M059J (cell line): ENCODE measurements around the gene GPBP1L1. TPM values are rescaled to one million over a fixed set of nuclear protein-coding genes. Genes with fewer than 3 reads are reported as not detected.
"Not testable (repeated sequence)": the region's sequence is repeated elsewhere in the genome, so short reads cannot be mapped to it uniquely, and the experiment has no call there.

ENCODE experiments used
- DNase-seq: peaks from one replicate; pipeline ENCODE4 v3.0.0-alpha.2; 2012; ENCODE audit warnings: low read depth
- total RNA-seq: library from RNA; depleted of rRNA; stranded (reverse); fragments of >200 nt; shearing (Covaris generic); gene quantifications from 2 replicates; pipeline ENCODE4 v1.2.3, GENCODE V29; 2014

The GPBP1L1 gene
- total RNA-seq, 1 experiment from 2014 or later = 140 TPM

GRCh38 chr1:45635211-45635610, 51.1 kb downstream of the GPBP1L1 start:
- no peak for DNase-seq

- DNase-seq = no peak
Observed at GRCh38 chr1:45630429-45630828, 55.9 kb downstream of the GPBP1L1 start.

- no peak for DNase-seq
Observed at GRCh38 chr1:45629035-45629434, 57.3 kb downstream of the GPBP1L1 start.

- DNase-seq = no peak
Observed at GRCh38 chr1:45623972-45624371, 62.4 kb downstream of the GPBP1L1 start, which contains the start of gene CCDC17. TSS of gene CCDC17 (minus strand) at chr1:45624054. CDS start at chr1:45623909, 145 bp downstream.

DNA sequence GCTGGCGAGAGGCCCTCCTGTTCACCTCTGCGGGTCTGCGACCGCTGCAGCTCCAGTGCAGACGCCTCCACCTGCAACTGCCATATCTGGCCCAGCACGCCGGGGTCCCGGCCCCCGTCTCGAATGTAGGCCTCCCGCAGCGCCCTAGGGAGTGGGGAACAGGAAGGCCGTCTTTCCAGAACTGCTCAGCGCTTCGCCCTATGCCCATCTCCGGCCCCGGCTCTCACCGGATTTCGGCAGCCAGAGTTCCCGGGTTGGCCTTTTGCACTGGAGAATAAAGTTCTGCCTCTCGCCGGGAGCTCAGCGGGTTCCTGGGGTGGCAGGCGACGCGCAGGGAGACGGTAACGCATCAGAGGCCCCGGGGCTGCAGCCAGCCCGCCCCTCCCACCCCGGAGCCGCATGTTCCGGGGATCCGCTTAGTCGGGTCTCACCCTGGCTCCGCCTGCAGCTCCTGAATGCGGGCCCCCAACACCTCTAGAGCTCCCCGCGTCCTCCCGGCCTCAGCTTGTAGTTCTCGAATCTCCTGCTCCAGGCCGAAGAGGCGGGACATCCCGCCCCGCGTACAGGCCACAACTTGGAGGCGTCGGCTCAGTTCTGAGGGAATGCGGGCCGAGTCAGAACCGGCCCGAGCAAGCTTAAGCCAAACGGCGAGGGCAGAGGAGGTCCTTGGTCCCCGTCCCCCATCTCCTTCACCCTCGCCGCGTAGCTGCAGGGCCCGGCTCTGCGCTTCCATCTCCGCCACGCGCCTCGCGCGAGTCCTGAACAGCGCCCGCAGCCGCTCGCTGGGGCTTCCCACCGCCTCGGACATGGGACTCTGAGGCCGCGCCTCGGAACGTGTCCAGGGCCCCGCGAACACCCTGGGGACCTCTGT, 63.6 kb downstream of the GPBP1L1 start:
- DNase-seq = no peak

- DNase-seq = no peak
Observed at GRCh38 chr1:45621895-45622523, 64.3 kb downstream of the GPBP1L1 start.

DNA sequence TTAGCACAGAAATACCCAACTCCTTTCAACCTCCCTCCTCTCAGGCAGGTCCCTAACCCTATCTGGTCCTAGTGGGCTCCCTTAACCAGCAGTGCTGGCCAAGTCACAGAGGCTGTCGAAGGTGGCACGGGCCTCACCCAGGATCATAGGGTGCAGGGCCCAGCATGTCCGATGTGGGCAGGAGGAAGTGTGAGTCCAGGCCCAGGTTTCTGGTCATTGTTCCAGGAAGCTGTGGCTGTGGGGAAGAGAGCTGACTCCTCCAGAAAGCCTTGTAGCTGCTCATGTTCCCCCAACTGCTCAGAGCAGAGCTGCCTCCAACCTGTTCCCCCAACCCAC, 64.9 kb downstream of the GPBP1L1 start:
- DNase-seq = no peak

DNA sequence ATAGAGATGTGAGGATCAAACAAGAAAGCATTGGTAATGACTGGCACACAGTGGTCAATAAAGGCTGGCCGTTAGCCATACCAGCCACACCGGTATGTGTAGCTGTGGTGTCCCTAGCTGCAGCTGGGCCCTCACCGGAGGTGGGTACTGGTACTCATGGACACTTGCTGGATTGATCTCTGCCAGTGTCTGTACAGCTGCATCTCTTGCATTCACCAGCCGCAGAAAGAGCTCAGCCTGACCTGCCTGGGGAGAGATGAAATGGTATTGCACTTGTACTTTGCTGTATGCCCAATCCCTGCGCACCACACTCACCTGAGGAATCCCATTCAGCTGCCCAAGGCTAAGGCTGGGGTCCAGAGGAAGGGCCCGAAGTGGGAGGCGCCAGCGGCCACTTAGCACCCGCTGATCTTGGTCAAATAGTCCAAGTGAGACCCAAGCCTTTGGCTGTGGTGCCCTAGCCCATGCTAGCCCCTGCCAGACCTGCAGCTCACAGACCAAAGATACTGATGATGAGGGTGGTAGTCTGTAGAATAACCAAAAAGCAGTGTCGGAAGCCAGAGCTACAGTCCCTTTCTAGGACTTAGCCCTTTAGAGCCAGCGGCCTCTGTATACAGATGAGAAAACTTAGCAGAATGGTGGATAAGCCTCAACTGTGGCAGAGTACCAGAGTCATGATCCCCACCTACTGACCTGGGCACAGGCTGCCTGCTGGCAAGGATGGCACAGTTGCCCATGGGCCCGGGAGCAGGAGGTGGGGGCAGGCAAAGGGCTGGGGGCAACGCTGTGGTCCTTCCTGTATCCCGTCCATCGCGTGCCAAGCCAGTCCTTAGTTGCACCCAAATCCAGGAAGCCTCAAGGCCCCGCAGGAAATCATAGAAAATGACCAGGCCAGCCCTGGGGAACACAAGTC, 65.5 kb downstream of the GPBP1L1 start:
- DNase-seq = no peak

DNA sequence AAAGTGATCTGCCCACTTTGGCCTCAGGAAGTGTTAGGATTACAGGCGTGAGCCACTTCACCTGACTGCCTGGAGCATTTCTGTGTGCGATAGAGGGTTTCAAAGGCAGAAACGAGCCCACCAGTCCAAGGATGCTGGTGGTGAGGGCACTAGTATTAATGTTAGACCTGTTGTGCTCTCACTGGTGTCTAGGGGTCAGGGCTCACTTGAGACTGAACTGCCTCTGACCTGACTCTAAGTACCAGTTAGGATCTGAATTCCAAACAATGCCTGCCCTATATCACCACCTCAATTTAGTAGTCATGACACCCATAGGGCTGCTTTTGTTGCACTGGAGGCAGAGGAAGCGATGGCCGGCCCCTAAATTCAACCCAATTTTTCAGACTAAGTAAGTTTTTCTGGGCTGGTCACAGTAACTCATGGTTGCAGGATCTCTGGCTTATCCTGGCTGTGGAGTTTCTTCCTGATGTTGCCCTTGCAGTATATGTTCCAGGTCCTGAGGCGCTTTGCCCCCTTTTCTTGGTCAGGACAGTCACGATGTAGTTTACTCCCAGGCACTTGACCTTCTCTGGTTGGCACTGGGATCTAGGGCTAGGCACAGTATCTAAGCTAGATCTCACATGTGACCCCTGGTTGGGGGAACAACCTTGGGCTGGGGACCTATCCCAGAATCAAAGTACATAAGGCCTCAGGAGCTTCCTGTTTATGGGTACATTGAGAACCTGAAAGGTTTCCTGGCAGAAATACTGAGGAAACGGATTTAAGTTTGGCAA, 67.0 kb downstream of the GPBP1L1 start:
- DNase-seq = no peak

DNA sequence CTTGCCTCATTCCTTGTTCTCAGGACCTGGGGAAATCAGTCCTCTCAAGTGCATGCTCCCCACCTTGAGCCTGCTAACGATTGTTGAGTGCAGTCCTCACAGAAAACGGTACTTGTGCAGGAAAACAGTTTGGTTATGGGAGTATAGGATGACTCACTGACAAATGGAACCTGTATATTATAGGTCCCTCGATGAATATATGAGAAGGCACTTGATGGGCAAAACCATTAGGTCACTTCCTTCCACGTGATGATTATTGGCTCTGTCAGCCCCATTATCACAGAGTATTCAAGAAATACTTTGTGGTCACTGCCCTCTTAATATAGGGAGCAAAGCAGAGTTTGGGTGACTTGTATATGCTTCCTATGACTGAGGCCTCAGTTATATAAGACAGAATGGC, 68.7 kb downstream of the GPBP1L1 start:
- peak; percentile 41 for DNase-seq

DNA sequence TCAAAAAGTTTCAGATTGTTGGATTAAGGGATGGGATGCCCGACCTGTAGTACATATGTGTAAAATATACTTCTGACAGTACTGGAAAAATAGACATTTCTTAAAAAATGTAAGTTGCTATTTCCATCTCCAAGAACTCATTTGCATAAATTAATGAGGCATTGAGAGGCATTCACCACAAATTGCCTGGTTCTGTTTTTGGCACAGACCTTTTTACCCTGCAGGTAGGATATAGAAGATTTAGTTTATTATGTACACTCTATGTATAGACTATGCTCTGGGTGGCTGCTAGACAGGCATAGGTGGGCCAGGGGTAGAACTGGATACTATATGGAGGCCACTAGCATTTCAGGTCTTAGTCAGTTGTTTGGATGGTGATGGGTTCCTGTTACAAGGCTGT, 70.4 kb downstream of the GPBP1L1 start:
- no peak for DNase-seq

- no peak for DNase-seq
Observed at GRCh38 chr1:45612941-45613579, 73.3 kb downstream of the GPBP1L1 start.

DNA sequence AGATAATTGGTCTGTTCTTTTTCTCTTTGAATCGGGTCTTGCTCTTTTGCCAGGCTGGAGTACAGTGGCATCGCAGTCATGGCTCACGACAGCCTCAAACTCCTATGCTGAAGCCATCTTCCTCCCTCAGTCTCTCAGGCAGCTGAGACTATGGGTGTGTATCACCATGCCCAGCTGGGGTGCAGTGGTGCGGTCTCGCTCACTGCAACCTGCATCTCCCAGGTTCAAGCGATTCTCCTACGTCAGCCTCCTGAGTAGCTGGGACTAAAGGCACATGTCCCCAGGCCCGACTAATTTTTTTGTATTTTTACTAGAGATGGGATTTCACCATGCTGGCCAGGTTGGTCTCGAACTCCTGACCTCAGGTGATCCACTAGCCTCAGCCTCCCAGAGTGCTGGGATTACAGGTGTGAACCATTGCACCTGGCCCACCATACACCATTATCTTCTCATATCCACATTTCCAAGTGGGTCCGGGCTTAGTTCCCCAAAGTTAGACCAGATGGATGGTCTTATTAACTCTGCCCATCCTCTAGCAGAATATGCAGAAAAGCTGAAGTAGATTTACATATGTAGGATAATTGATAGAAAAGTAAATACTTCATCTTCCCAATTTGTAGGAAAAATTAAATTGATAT, 75.6 kb downstream of the GPBP1L1 start:
- no peak for DNase-seq

- DNase-seq = no peak
Observed at GRCh38 chr1:45608175-45609156, 77.9 kb downstream of the GPBP1L1 start.

- DNase-seq = no peak
Observed at GRCh38 chr1:45607404-45608074, 78.8 kb downstream of the GPBP1L1 start.

- DNase-seq = no peak
Observed at GRCh38 chr1:45604239-45604638, 82.1 kb downstream of the GPBP1L1 start.

DNA sequence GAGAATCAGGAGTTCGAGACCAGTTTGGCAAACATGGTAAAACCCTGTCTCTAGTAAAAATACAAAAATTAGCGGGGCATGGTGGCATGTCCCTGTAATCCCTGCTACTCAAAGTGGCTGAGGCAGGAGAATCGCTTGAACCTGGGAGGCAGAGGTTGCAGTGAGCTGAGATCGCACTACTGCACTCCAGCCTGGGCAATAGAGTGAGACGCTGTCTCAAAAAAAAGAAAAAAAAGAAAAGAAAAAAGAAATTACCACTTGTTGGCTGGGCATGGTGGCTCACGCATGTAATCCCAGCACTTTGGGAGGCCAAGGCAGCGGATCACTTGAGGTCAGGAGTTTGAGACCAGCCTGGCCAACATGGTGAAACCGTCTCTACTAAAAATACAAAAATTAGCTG, 89.6 kb downstream of the GPBP1L1 start:
- not testable (repeated sequence) for DNase-seq

- DNase-seq = no peak
Observed at GRCh38 chr1:45594412-45594811, 91.9 kb downstream of the GPBP1L1 start.

DNA sequence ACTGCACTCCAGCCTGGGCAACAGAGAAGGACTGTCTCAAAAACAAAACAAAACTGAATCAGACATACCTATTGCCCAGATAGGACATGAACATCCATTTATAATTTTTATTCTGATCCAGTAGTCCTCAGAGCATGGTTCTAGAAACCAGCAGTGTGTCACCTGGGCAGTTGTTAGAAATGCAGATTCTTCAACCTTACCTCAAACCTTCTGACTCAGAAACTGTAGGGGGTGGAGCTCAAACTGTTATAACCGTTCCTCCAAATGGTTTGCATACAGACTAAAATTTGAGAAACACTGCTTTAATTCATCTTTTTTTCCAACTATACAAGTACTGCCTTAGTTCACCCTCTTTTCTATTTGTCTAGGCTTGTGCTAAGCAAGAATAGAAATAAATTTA, 96.5 kb downstream of the GPBP1L1 start:
- peak; percentile 44 for DNase-seq
